DND-41 (cell line): ENCODE data around the gene ZPBP2.

Experiments used
- ATAC-seq: fragments of 200-7000 bp; cut with Tn5 transposase; 3 replicates; pipeline ENCODE4 v1.9.1; 2021; ENCODE audit warnings: low read depth; ENCODE audit not compliant: insufficient read depth
- DNase-seq: peaks from one replicate; pipeline ENCODE4 v3.0.0-alpha.2; 2020
- H2AFZ ChIP-seq: 2 replicates; pipeline ENCODE4 v1.6.0; 2012; ENCODE audit warnings: low read depth, low read length
- H3K27ac ChIP-seq: 2 replicates; pipeline ENCODE4 v1.5.1; 2012; ENCODE audit warnings: low read length, inconsistent platforms
- H3K27me3 ChIP-seq: fragments of 200-600 bp; sonication (generic); 2 replicates; pipeline ENCODE4 v1.6.0; 2012; ENCODE audit warnings: low read length, mild to moderate bottlenecking, inconsistent platforms; ENCODE audit not compliant: insufficient read depth, poor library complexity
- H3K36me3 ChIP-seq: 2 replicates; pipeline ENCODE4 v1.5.1; 2012; ENCODE audit warnings: low read length, inconsistent platforms; ENCODE audit not compliant: insufficient read depth
- H3K4me1 ChIP-seq: 2 replicates; pipeline ENCODE4 v1.5.1; 2012; ENCODE audit warnings: mild to moderate bottlenecking, low read length; ENCODE audit not compliant: insufficient read depth
- H3K4me2 ChIP-seq: 2 replicates; pipeline ENCODE4 v1.6.0; 2012; ENCODE audit warnings: mild to moderate bottlenecking, moderate library complexity, low read length, inconsistent platforms; ENCODE audit not compliant: insufficient read depth
- H3K4me3 ChIP-seq, 2 experiments: fragments of 200-600 bp in 1 of 2; shearing (Covaris generic) in 1 of 2; 2 replicates each; pipeline ENCODE4 v1.5.1; 2012 to 2016; ENCODE audit warnings: inconsistent platforms in 2 of 2, low read length in 2 of 2, mild to moderate bottlenecking in 2 of 2, low read depth in 1 of 2, moderate library complexity in 1 of 2
- H3K79me2 ChIP-seq: 2 replicates; pipeline ENCODE4 v1.6.0; 2012; ENCODE audit warnings: low read length, inconsistent platforms; ENCODE audit not compliant: insufficient read depth
- H3K9ac ChIP-seq: 2 replicates; pipeline ENCODE4 v1.6.0; 2012; ENCODE audit warnings: low read depth, mild to moderate bottlenecking, inconsistent platforms, low read length, moderate library complexity
- H3K9me3 ChIP-seq: 2 replicates; pipeline ENCODE4 v1.5.1; 2012; ENCODE audit warnings: low read length, moderate library complexity, mild to moderate bottlenecking, inconsistent platforms; ENCODE audit not compliant: insufficient read depth, severe bottlenecking
- H4K20me1 ChIP-seq: 2 replicates; pipeline ENCODE4 v1.6.0; 2012; ENCODE audit warnings: low read length; ENCODE audit not compliant: insufficient read depth
- EZH2 ChIP-seq: IDR thresholded peaks from 3 replicates; pipeline ENCODE4 v1.6.1; 2012; ENCODE audit warnings: borderline replicate concordance, low read depth, mild to moderate bottlenecking, moderate library complexity, low read length, inconsistent platforms; ENCODE audit not compliant: severe bottlenecking
- TF ChIP-seq, protein P1 (sequence below): IDR thresholded peaks from 2 replicates; pipeline ENCODE4 v1.5.1; 2012; ENCODE audit warnings: borderline replicate concordance, low read length, moderate library complexity, mild to moderate bottlenecking; ENCODE audit not compliant: poor library complexity, severe bottlenecking; ENCODE audit errors: extremely low read depth

The ZPBP2 gene

DNA sequence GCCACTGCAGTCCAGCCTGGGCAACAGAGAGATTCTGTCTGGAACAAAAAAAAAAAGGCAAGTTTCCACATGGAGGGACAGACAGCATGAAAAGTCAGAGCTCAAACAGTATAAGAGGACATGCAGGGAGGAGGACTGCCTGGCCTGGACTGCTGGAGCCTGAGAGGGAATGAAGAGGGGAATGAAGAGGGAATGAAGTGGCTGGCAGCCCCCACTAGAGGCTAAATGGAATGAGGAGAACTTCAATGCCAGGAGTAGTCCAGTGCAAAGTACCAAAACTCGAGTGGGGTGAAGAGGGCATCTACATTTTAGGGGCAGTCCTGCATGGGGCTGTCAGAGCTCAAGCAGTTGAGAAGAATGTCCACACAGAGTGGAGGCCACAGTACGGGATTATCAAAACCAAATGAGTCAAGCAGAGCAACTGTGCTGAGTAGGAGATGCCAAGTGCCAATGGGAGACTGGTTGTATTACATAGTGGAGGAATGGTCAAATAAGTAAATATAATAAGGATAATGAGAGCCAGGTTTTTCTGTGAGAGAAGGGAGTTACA is 26.8 kb upstream of the ZPBP2 start:
- DNase-seq (no peak), ATAC-seq (no peak)
- TF ChIP-seq, protein P1, sequence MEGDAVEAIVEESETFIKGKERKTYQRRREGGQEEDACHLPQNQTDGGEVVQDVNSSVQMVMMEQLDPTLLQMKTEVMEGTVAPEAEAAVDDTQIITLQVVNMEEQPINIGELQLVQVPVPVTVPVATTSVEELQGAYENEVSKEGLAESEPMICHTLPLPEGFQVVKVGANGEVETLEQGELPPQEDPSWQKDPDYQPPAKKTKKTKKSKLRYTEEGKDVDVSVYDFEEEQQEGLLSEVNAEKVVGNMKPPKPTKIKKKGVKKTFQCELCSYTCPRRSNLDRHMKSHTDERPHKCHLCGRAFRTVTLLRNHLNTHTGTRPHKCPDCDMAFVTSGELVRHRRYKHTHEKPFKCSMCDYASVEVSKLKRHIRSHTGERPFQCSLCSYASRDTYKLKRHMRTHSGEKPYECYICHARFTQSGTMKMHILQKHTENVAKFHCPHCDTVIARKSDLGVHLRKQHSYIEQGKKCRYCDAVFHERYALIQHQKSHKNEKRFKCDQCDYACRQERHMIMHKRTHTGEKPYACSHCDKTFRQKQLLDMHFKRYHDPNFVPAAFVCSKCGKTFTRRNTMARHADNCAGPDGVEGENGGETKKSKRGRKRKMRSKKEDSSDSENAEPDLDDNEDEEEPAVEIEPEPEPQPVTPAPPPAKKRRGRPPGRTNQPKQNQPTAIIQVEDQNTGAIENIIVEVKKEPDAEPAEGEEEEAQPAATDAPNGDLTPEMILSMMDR, result no peak
- TF ChIP-seq EZH2, result no peak
- Histone ChIP-seq H3K9ac (no peak overlapping the region), H4K20me1 (no peaks in the 10 kb centered on the region), H3K4me1 (no peaks in the 10 kb centered on the region), H3K36me3 (no peaks in the 10 kb centered on the region), H3K27me3 (peaks cover 6% of the 10 kb centered on the region), H3K9me3 (peaks cover 4% of the 10 kb centered on the region), H3K79me2 (no peaks in the 10 kb centered on the region), H3K4me2 (no peak overlapping the region), H3K4me3 (no peak overlapping the region), H3K27ac (no peak overlapping the region), H2AFZ (no peak overlapping the region)

DNA sequence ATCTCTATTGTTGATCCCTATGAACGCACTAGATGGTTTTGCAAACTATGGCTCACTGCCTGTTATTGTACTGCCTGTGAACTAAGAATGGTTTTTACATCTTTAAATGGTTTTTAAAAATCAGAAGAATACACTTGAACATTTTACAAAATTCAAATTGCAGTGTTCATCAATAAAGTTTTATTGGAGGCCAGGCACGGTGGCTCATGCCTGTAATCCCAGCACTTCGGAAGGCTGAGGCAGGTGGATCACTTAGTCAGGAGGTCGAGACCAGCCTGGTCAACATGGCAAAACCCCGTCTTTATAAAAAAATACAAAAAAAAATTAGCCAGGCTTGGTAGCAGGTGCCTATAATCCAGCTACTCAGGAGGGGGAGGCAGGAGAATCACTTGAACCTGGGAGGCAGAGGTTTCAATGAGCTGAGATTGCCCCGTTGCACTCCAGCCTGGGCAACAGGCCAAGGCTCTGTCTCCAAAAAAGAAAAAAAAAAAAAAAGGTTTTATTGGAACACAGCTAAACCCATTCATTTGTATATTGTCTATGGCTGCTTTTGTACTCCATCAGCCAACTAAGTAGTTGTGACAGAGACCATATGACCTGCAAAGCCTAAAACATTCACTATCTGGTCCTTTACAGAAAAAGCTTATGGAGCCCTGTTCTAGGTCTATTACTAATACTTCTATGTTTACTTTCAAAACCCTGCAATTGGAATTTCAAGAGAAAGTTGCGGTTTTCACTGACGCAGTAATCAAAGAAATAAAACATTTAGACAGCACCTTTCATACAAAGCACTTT is 22.8 kb upstream of the ZPBP2 start:
- Histone ChIP-seq H3K4me3 (no peak overlapping the region), H3K27me3 (peaks cover 14% of the 10 kb centered on the region), H3K4me1 (no peaks in the 10 kb centered on the region), H3K4me2 (no peak overlapping the region), H3K36me3 (no peaks in the 10 kb centered on the region), H3K79me2 (no peaks in the 10 kb centered on the region), H2AFZ (no peak overlapping the region), H4K20me1 (no peaks in the 10 kb centered on the region), H3K9me3 (no peaks in the 10 kb centered on the region), H3K9ac (no peak overlapping the region), H3K27ac (no peak overlapping the region)
- TF ChIP-seq, protein P1, result no peak
- TF ChIP-seq EZH2, result no peak
- ATAC-seq, result no peak
- no peak for DNase-seq

DNA sequence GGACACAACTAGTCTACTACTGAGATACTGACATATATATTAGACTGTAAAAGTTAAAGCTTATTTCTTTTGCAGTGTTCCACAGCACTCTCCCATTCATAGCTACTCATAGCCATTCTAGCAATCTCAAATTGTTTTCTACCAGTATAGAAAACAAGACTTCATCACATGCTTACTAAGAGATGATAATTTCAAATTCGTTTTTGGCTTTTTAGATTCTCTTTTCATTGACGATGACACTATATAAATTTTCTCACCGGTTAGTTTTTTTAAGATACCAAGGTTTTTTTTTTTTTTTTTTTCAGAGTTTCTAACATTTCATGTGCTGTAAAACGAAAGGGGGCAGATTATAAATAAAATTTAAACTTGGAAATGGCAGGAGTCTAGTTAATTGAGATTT is 21.8 kb upstream of the ZPBP2 start:
- Histone ChIP-seq H4K20me1 (no peaks in the 10 kb centered on the region), H3K4me3 (no peak overlapping the region), H3K4me2 (no peak overlapping the region), H3K9me3 (no peaks in the 10 kb centered on the region), H3K79me2 (no peaks in the 10 kb centered on the region), H2AFZ (no peak overlapping the region), H3K9ac (no peak overlapping the region), H3K27me3 (peaks cover 14% of the 10 kb centered on the region), H3K36me3 (no peaks in the 10 kb centered on the region), H3K27ac (no peak overlapping the region), H3K4me1 (no peaks in the 10 kb centered on the region)
- ATAC-seq (no peak), DNase-seq (no peak)
- TF ChIP-seq, protein P1, result no peak
